Measurements from ENCODE around the gene AHCYL2. TPM values are rescaled to one million over a fixed set of nuclear protein-coding genes. Genes with fewer than 3 reads are reported as not detected.

The AHCYL2 gene
- total RNA-seq, 1 donor = 8.6 TPM

DNA sequence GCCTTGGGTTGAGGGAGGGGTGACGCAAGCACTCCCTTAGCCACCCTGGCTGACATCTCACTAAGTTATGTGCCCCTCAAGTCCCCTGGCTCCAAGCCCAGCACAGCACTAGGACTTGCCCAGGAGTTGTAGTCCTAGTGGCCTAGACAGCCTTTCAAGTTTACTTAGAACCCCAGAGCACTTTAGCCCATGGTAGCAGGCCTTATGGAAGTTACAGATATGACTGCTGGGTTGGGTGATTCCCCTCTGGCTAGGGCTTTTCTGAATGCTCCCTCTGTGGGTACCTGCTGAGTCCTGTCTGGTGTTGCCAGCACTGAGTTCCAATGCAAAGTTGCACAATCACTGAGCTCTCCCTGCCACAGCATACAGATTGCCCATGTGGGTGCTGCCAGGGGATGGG is 83.2 kb downstream of the AHCYL2 start:
- peak; percentile 9 for DNase-seq (ENCODE audit: low read depth)

GRCh38 chr7:129311429-129311828 is 86.6 kb downstream of the AHCYL2 start:
- DNase-seq (ENCODE audit: low read depth) = no peak
- TF ChIP-seq, protein P1, sequence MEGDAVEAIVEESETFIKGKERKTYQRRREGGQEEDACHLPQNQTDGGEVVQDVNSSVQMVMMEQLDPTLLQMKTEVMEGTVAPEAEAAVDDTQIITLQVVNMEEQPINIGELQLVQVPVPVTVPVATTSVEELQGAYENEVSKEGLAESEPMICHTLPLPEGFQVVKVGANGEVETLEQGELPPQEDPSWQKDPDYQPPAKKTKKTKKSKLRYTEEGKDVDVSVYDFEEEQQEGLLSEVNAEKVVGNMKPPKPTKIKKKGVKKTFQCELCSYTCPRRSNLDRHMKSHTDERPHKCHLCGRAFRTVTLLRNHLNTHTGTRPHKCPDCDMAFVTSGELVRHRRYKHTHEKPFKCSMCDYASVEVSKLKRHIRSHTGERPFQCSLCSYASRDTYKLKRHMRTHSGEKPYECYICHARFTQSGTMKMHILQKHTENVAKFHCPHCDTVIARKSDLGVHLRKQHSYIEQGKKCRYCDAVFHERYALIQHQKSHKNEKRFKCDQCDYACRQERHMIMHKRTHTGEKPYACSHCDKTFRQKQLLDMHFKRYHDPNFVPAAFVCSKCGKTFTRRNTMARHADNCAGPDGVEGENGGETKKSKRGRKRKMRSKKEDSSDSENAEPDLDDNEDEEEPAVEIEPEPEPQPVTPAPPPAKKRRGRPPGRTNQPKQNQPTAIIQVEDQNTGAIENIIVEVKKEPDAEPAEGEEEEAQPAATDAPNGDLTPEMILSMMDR (IDR thresholded peaks at IDR 0.05; ENCODE audit: insufficient read depth, low read depth, low read length) = no peak
- no peak overlapping the region for H3K4me3 ChIP-seq (ENCODE audit: low read depth, low read length)

More for the DNA sequence above, 83.2 kb downstream of the AHCYL2 start:
- H3K4me3 ChIP-seq (ENCODE audit: low read depth, low read length) = no peak overlapping the region
- TF ChIP-seq, protein P1 (IDR thresholded peaks at IDR 0.05; ENCODE audit: insufficient read depth, low read depth, low read length) = no peak

DNA sequence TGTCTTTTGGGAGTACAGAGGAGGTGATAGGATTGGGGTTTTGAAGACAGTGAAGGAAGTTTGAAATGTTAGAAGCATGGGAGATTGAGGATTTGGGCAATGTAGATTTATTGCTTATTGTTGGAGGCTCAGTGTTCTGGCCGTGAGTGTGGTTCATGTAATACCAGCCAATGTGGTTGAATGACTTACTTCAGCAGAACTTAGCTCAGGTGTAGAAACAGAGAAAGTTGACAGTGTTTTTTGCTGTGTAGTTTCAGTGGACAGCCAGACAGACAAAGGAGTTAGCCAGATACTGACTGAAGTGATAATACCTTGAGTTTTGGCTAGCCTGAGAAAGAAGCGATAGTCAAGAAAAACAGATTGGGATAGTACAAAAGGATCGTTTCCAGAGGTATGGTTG is 88.5 kb downstream of the AHCYL2 start:
- TF ChIP-seq, protein P1 (IDR thresholded peaks at IDR 0.05; ENCODE audit: insufficient read depth, low read depth, low read length) = no peak
- no peak for DNase-seq (ENCODE audit: low read depth)
- no peak overlapping the region for H3K4me3 ChIP-seq (ENCODE audit: low read depth, low read length)

GRCh38 chr7:129315960-129316359 is 91.1 kb downstream of the AHCYL2 start:
- TF ChIP-seq, protein P1 (IDR thresholded peaks at IDR 0.05; ENCODE audit: insufficient read depth, low read depth, low read length) = no peak

DNA sequence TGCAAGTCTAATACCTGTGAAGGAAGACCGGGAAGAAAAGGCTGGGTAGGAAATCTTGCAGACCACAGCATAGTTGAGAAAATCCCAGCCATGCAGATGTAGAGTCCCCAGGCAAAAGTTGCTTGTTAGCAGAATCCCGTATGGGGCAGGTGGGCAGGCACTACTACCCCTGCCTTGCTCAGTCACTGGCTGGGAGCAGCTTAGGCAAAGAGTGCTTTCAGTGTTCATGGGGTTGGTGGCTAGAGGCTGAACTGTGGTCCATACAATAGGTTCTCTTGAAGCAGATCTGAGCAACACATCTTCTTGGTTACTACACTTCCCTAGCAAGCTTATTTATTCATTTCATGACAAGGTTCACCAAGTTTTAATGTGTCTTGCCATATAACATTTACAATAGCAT is 92.6 kb downstream of the AHCYL2 start:
- no peak overlapping the region for H3K4me3 ChIP-seq (ENCODE audit: low read depth, low read length)
- TF ChIP-seq, protein P1 (IDR thresholded peaks at IDR 0.05; ENCODE audit: insufficient read depth, low read depth, low read length) = no peak
- DNase-seq (ENCODE audit: low read depth) = no peak

More at GRCh38 chr7:129315960-129316359, 91.1 kb downstream of the AHCYL2 start:
- DNase-seq (ENCODE audit: low read depth) = no peak
- no peak overlapping the region for H3K4me3 ChIP-seq (ENCODE audit: low read depth, low read length)

DNA sequence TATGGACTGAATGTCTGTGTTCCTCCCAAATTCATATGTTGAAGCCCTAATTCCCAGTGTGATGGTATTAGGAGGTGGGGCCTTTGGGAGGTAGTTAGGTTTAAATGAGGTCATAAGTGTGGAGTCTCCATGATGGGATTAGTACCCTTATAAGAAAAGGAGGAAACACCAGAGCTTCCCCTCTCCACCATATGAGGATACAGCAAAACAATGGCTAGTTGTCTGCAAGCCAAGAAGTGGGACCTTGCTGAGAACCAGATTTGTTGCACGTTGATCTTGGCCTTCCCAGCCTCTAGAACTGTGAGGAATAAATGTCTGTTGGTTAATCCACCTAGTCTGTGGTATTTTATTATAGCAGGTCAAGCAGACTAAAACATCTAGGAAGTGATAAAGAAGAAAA is 102.2 kb downstream of the AHCYL2 start:
- TF ChIP-seq, protein P1 (IDR thresholded peaks at IDR 0.05; ENCODE audit: insufficient read depth, low read depth, low read length) = no peak
- DNase-seq (ENCODE audit: low read depth) = no peak

More for the DNA sequence above, 102.2 kb downstream of the AHCYL2 start:
- no peak overlapping the region for H3K4me3 ChIP-seq (ENCODE audit: low read depth, low read length)
